Measurements from ENCODE around the gene RDH11.

RDH11 gene

GRCh38 chr14:67638642-67639041, 56.9 kb downstream of the RDH11 start:
- no peak overlapping the region for H3K4me3 ChIP-seq (ENCODE audit: low read length)
- TF ChIP-seq CTCF (conservative IDR thresholded peaks at IDR 0.05; ENCODE audit: low read depth, low read length), result no peak
- no peak for DNase-seq (ENCODE audit: low read depth)

- DNase-seq (ENCODE audit: low read depth), result no peak
- no peak for TF ChIP-seq CTCF (conservative IDR thresholded peaks at IDR 0.05; ENCODE audit: low read depth, low read length)
- H3K4me3 ChIP-seq (ENCODE audit: low read length), result no peak overlapping the region
Measured at GRCh38 chr14:67636361-67636919, 59.1 kb downstream of the RDH11 start.

GRCh38 chr14:67633451-67634147, 62.0 kb downstream of the RDH11 start:
- DNase-seq (ENCODE audit: low read depth), result no peak
- TF ChIP-seq CTCF (conservative IDR thresholded peaks at IDR 0.05; ENCODE audit: low read depth, low read length), result no peak
- H3K4me3 ChIP-seq (ENCODE audit: low read length), result no peak overlapping the region

- TF ChIP-seq CTCF (conservative IDR thresholded peaks at IDR 0.05; ENCODE audit: low read depth, low read length), result no peak
- no peak for DNase-seq (ENCODE audit: low read depth)
Measured at GRCh38 chr14:67630938-67631337, 64.6 kb downstream of the RDH11 start.

GRCh38 chr14:67630186-67630585, 65.4 kb downstream of the RDH11 start:
- TF ChIP-seq CTCF (conservative IDR thresholded peaks at IDR 0.05; ENCODE audit: low read depth, low read length), result no peak
- H3K4me3 ChIP-seq (ENCODE audit: low read length), result no peak overlapping the region
- no peak for DNase-seq (ENCODE audit: low read depth)

More at GRCh38 chr14:67630938-67631337, 64.6 kb downstream of the RDH11 start:
- no peak overlapping the region for H3K4me3 ChIP-seq (ENCODE audit: low read length)

- DNase-seq (ENCODE audit: low read depth), result no peak
- TF ChIP-seq CTCF (conservative IDR thresholded peaks at IDR 0.05; ENCODE audit: low read depth, low read length), result no peak
- H3K4me3 ChIP-seq (ENCODE audit: low read length), result no peak overlapping the region
Measured at GRCh38 chr14:67627519-67627918, 68.0 kb downstream of the RDH11 start.
